HG03060 (cell line): Measurements from ENCODE around the gene GALNT6.

Source experiments
- ATAC-seq: cut with Tn5 transposase; IDR thresholded peaks from one replicate; pipeline ENCODE4 v1.9.1; 2021; ENCODE audit warnings: low read depth, moderate number of reproducible peaks; ENCODE audit not compliant: unreplicated experiment

Gene GALNT6

DNA sequence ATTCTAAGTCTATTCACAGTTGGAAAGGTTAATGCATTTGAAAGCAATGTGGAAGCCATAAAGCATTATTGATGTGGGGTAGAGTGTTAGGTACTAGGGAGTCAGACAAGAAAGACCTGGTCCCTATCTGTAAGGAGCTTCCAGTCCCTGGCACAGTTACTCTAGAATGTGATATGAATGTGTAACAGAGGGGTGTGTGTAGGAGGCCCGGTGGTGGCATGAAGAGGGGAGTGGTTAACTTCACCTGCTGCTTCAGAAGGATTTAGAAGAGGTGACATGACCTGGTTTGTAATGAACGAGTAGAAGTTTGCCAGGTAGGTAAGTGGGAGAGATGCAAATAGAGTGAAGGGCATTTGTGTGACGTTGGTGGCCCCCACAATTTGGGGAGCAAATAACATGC is 15.1 kb upstream of the GALNT6 start:
- ATAC-seq, result no peak

DNA sequence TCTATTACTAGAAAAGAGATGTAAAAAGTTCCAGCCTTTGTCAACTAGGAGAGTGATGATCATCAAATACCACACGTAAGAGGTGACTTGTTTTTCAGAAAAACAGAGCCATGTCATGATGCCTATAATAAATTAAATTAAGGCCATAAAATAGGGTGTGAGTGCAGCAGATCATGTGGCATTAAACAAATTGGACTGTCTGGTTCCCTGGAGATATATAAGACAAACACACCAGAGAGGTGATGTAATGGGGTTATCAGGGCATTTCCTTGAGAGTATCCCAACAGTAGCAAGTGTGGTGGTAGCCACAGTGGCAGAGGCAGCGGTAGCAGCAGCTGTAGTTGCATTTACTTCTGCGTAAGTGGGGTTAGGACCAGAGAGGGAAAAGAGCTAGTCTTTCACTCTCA is 14.6 kb upstream of the GALNT6 start:
- ATAC-seq, result no peak

DNA sequence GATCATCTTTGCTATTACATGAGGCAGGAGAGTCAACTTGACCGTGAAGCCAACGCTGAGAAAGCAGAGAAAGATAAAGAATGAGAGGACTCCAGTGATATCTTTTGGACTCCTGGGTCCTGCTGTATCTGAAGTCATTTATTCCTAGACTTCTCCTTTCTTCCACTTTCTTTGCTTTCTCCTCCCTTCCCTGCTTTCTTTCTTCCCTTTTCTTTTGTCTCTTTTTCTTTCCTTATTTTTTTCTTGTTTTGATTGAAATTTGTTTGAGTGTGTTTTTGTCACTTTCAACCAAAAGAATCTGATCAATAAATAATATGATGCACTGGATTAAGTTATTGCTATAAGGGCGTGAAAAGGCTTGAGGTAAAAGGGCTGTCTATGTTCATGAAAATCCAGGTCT is 13.4 kb upstream of the GALNT6 start:
- no peak for ATAC-seq

DNA sequence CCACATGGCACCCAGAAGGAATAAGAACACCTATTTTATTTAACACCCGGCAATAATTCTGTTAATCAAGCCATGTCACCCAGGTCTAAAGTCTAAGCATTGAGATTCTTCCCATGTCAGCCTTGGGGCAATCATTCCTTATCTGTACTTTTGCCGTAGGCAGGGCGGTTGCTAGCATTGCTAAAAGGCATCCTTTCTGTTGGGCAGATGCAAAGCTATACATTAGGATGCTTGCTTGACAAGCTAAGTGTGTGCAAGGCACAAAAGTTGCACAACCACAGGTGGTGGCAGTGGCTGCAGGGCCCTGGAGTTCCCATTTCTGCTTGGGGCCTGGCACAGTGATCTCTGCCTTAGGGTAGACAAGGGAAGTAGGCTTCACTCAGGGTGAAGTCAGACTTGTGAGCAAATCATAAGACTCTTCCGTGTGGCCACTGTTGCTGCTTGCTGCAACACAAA is 12.5 kb upstream of the GALNT6 start:
- no peak for ATAC-seq

DNA sequence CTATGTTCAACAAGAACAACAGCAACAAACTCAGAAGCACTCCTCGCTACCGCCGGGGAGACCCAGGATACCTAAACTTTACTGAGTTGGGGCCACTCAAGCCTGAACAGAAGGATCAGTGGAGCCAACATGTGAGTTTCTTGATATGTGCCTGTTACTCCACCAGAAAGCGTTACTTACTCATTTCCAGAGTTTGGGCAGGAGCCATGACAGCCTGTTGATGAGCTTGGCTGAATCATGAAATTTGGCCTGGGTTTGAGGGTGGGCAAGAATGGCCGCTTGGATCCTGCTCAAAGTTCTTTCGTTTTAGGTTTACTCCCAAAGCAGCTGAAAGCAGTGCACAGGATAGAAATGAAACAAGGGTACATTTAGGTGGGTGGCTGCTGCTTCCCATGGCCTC is 12.0 kb upstream of the GALNT6 start:
- ATAC-seq, result no peak

DNA sequence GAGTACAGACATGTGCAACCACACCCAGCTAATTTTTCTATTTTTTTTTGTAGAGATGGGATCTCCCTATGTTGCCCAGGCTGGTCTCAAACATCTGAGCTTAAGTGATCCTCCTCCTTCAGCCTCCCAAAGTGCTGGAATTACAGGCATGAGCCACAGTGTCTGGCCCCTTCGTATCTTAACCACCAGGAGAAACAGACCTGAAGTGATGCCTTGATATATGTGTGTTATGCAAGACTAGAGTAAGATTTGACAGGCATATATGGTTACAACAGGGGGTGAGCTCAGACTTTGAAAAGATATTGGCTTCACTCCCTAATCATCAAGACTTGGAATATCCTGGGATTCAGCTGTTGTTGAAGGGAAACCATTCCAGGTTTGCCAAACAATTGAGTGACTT is 10.7 kb upstream of the GALNT6 start:
- no peak for ATAC-seq

DNA sequence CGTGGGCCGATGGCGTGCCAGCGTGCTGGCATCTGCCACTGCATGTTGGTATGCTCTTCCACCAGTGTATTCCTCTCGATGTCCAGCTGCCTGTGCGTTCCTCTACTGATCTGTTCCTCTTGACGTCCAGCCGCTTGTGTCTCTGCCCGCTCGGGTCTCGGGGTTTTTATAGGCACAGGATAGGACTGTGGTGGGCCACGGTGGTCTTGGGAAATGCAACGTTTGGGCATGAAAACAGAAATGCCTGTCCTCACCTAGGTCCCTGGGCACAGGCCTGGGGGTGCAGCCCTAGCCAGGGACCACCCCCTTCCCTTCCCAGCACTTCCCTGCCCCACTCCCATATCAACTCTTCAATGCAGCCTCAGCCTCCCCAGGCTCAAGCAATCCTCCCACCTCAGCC is 10.3 kb upstream of the GALNT6 start:
- no peak for ATAC-seq

DNA sequence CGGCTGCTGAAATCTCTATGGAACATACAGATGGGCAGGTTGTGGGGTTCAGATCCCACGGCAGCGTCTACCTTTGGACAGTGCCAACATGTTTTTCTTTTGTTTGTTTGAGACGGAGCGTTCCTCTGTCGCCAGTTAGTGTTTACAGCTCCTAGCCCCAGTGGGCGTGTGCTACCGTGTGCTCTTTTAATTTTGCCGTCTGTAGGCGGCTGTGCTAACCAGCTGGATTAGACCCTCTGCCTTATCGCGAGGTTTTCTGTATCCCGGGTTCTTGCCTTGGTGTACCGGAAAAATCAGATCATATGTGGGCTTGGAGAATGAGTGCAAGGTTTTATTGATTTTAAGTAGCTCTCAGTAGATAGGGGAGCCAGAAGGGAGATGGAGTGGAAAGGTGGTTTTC is 9.8 kb upstream of the GALNT6 start:
- ATAC-seq, result no peak

DNA sequence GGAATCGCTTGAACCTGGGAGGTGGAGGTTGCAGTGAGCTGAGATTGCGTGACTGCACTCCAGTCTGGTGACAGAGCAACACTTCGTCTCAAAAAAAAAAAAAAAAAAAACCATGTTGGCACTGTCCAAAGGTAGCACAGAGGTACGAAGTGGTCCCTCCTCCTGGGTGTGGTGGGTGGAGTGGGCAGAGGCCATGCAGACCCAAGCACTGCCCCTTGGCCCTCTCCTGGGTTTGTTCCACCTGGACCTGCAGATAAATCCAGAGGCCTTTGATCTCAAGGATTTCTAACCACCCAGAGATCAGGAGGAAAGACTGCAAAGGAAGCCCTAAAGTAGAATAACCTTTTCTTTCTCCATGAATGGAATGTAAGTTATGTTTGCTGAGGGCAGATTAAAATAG is 8.7 kb upstream of the GALNT6 start:
- no peak for ATAC-seq

DNA sequence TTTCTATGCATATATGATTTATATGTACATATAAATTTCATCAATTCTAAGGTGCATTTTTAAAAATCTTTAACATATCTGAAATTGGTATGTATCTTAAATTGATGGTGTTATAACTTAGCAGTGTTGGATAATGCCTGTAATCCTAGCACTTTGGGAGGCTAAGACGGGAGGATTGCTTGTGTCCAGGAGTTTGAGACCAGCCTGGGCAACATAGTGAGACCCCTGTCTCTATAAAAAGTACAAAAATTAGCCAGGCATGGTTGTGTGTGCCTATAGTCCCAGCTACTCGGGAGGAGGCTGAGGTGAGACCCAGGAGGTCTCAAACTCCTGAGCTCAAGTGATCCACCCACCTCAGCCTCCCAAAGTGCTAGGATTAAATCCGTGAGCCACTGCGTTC is 6.5 kb upstream of the GALNT6 start:
- ATAC-seq, result no peak

DNA sequence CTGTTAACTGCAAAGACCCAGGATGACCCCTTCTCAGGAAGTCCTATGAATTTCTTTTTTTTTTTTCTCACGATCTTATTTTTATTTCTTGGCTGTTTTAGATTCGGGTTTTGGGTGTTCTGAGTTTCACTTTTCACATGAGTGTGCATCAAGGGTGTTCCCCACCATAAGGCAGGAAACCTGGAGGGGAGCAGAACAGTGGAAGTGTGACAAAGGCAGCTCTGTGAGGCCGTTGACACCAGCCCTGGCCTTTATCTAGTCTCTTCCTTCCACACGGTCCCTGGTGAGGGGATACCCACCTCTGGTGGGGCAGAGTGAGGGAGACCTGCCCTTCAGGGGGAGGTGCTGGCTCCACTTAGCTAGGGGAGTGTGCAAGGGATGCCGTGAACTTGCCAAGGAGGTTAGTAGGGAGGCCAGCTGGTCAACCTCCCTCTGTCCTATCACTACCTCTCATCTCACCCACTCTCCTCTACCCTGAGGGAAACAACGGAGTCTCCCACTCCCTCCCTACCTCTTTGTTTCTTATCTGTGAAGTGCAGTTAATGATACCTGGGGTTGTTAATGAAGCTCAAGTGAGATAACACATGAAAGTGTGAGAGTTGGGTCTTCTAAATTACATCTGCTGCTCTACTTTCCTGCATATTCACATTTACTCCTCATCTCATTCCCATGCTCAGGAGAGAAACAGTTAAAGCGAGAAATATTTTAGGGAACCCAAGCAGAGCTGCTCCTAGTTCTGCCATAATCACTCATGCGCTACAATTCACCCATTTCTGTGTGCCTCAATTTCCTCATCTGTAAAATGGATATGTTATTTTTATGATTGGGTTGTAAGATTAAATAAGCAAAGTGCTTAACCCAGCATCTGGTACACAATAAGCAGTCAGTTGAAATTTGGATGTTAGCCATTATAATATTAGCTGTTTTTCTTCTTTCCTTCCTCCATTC is 4.4 kb upstream of the GALNT6 start:
- ATAC-seq, result no peak

DNA sequence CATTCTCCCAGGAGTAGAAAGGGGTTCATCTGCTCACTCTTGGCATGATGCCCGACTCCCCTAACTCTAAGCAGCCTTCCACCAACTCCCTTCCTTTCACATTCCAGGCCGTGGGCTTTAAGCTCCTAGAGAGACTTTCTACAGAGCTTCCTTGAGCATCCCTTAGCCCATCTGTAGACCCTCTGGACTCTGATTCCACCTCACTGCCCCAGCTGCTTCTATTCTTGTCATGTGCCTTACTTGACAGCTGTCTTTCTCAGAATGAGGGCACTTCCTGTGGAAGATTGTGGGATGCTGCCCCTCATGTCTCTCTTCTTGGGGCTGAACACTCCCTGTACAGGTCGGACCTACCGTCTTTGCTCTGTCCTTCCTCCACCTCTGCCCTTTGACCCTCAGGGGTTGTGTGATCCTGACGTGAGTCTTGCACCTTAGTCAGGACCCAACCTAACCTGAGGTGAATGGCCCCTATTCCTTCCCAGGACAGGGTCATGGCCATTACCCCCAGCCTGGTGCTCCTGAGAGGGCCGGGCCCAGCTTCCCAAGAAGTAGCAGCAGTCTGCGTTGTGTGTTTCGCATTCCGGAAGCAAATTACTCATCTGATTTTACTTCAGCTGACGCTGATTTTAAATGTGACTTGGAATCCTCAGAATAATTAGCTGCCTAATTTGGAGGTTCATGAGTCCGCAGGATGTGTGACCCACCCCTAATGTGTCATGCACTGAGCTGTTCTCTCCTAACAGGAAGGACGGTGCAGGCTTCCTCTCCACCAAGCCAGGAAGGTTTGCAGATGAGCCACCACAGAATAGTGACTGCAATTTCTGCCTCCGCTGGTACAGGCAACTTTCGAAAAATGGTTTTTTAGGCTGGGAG is 2.7 kb upstream of the GALNT6 start:
- ATAC-seq, result no peak

DNA sequence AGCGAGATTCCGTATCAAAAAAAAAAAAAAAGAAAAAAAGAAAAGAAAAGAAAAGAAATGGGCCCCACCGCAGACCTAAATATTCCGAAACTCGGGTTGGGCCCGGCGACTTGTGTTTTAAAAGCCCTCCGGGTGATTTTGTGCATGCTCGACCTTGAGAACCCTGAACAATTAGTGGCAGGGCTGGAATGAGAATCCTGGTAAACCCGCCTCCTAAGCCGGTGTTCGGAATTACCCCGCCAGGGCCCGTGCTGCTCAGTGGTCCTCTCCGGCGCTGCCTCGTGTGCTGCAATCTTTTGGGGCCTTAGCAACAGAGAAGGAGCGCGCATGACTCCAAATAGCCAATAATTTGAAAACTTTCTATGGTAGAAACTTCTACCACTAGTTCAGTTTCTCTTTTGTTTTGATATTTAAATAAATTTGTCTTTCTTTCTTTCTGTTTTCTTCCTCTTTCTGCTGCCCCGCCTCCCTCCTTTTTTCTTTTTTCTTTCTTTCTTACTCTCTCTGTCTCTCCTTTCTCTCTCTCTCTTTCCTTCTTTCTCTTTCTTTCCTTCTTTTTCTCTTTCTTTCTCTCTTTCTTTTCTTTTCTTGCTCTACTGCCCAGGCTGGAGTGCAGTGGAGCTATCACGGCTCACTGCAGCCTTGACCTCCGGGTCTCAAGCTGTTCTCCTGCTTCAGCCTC is 1.5 kb upstream of the GALNT6 start:
- ATAC-seq, result no peak

DNA sequence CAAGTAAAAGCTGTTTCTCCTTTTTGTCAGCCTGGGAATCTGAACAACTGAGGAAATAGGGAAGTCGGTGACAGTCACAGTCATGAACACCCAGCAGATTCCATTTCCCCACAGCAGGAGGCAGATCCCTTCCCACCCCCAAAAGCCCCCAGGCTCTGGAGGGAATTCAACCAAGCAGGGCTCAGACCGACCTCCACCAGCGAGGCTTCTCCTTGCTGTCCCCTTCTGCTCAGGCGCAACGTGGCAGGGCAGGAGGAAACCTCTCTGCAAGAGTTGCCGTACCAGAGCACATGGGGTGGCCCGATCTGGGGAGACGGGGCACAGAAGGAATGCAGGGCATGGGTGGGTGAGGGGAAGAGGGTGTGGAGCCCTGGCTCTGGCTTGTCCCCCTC is 319 bp downstream of the GALNT6 start:
- ATAC-seq, result no peak

DNA sequence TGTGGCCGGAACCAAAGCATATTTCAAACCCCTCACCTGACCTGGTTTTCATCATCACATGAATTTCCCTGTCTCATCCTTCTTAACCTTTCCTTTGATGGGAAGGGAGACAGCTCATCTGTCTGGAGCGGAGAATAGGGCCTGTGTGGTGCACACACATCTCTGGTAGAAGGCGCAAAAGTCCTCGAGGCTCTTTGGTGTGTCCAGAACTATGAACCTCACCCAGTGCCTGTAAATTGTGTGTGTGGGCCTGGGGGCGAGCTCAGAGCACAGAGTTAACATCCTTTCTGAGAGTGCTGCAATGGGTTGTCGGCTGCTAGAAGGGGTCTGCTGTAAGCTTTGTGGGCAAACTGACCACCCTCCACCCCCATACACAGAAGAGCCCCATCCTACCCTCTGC is 749 bp downstream of the GALNT6 start:
- no peak for ATAC-seq

DNA sequence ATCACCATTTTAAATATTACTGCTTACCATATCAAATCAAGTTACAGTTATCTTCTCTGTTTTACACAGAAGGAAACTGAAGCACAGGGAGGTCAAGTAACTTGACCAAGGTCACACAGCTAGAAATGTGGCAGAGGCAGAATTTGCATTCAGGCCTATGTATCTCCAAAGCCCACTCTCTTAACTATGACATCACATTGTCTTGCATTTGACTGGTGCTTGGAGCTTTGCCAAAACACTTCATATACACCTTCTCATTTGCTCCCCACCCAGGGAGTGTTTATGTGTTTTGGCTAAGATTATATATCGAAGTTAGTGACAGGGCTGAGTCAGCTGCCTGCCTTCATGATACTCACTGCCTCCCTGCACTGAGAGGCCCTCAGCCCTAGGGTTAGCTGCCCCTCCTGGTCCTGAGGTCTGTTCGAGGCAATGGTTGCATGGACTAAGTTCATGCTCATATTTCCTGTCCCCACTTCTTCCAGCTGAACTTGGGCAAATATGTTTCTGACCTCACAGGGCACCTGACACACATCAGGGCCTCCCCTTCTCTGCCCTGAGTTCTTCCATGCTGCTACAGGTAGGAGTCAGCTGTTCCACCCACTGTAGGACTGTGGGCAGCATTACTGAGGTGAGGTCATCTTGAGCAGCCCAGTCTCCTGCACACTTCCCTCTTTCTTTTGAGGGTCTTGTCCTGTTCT is 1.8 kb downstream of the GALNT6 start:
- no peak for ATAC-seq

DNA sequence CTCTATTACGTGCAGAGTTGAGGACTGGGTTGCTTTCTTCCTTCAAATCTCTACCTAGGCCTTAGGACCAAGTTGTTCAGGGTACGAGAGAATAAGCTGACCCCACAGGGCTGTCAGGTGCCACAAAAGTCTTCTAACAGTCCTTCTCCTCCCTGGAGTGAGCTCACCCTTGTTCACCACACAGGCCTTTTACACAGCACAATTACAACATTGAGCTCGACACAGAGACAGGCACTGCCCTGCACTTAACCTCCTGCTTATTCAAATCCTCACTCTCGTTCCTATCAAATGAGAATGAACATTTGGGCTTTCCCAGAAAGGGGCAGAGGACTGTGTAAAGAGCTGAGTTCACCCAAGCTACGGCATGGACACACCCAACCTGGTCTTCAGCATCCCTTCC is 2.4 kb downstream of the GALNT6 start:
- no peak for ATAC-seq

DNA sequence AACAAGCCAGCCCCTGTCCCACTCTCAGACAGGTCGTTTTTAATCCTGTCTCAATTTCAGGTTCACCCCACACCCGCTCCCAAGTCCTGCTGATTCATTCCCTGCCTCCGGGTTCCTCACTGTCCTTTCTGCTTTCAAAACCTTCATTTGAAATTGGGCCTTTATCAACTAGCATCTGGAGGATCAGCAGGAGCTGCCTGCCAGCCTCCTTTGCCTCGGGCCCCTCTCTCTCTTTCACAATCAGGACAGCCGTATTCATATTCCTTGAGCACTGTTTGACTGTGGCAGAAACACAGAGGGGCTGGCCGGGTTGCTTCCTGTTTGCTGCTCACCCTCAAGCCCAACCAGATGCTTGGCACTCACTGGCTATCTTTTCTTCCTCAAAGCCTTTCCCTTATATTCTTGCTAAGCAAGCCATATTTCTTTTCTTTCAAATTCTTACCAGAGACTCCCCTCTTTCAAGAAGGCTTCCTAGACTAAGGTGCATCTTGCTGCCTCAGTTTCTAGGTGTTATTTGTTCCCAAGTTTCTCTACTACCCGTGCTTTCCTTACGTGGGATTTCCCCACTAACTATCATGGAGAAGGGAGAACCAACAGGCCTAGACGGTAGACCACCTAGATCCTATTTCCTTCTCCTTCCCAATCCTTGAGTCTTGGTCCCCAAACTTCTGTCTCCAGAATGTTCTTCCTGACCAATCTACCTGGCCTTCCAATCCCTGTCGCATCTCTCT is 3.0 kb downstream of the GALNT6 start:
- no peak for ATAC-seq

DNA sequence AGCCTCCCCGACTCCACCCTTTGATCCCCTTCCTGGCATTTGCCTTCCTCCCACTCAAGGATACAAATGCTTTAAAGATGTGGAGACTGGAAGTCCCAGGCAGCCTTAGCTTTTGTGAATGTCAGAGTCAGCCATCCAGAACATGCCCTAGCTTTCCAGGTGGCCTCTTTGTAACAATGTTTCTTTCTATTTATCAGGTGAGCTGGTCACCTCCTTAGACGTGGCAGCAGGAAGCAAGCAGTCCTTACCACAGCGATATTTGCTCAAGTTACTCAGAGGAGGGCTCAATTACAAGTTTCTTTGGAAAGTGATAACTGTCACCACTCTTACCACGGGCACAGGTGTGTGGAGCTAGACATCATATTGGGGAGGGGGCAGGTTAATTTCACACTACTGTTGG is 4.9 kb downstream of the GALNT6 start:
- ATAC-seq, result no peak
